Stomach (tissue), 9 donors: ENCODE measurements around the gene HMGN5. TPM values are rescaled to one million over a fixed set of nuclear protein-coding genes. Genes with fewer than 3 reads are reported as not detected.

Source experiments
- DNase-seq, 2 donors: peaks; one replicate each; pipeline versions ENCODE4 v3.0.0 to v3.0.0-alpha.2; 2013 to 2019
- H3K27ac ChIP-seq, 5 donors: fragments of 200-600 bp in 4 of 5; sonication (generic) in 4 of 5; one replicate each; pipeline ENCODE4 v1.5.1; 2013 to 2019; ENCODE audit warnings: mild to moderate bottlenecking in 1 of 5, moderate library complexity in 1 of 5
- H3K27me3 ChIP-seq, 3 donors: fragments of 200-600 bp; sonication (generic); one replicate each; pipeline ENCODE4 v1.5.1; 2017 to 2019; ENCODE audit warnings: mixed run types in 1 of 3
- H3K36me3 ChIP-seq, 4 donors: fragments of 200-600 bp; sonication (generic); 1 replicate in 3 of 4; 2 replicates in 1 of 4; pipeline ENCODE4 v1.5.1; 2016 to 2019
- H3K4me1 ChIP-seq, 4 donors: fragments of 200-600 bp; sonication (generic); one replicate each; pipeline ENCODE4 v1.5.1; 2016 to 2019
- H3K4me3 ChIP-seq, 4 donors: fragments of 200-600 bp; sonication (generic) in 3 of 4; one replicate each; pipeline ENCODE4 v1.5.1; 2016 to 2019; ENCODE audit warnings: mild to moderate bottlenecking in 1 of 4
- H3K9me3 ChIP-seq, 4 donors: fragments of 200-600 bp; sonication (generic); one replicate each; pipeline ENCODE4 v1.5.1; 2016 to 2019
- CTCF ChIP-seq, 7 experiments: fragments of 450-650 bp in 4 of 7; fragments of 200-600 bp in 3 of 7; sonication (generic) in 3 of 7; IDR thresholded peaks; one replicate each; pipeline ENCODE4 v1.5.1; 2016 to 2019; ENCODE audit warnings: antibody characterized with exemption in 7 of 7, control low read depth in 2 of 7, mild to moderate bottlenecking in 1 of 7
- EP300 ChIP-seq: sonication (generic); formaldehyde crosslinking; IDR thresholded peaks from one replicate; pipeline ENCODE4 v1.6.1; 2017; ENCODE audit warnings: antibody characterized with exemption
- POLR2A ChIP-seq, 4 donors: fragments of 450-650 bp; IDR thresholded peaks; one replicate each; pipeline ENCODE4 v1.6.1; 2016; ENCODE audit warnings: antibody characterized with exemption in 4 of 4, control low read depth in 2 of 4, mild to moderate bottlenecking in 1 of 4, moderate library complexity in 1 of 4
- POLR2AphosphoS5 ChIP-seq, 3 donors: sonication (generic); formaldehyde crosslinking; IDR thresholded peaks; one replicate each; pipeline ENCODE4 v1.6.1; 2016; ENCODE audit warnings: antibody characterized with exemption in 3 of 3
- WGBS, 5 donors: extraction: QIAGEN DNeasy Blood & Tissue Kit in 3 of 5; methylation state at CpG; one replicate each; pipeline versions ENCODE4 v1.1.5 to v1.1.7; 2013 to 2018; 5-methylcytosine and 5-hydroxymethylcytosine counted together
- intact Hi-C: fragments of 100-400 bp; cut with DNase I; formaldehyde crosslinking; loops from one replicate; pipeline ENCODE4 v1.15.1; 2023; ENCODE audit warnings: low total_unique reads
- polyA plus RNA-seq, 3 donors: library from polyadenylated mRNA; stranded (reverse); fragments of 200-250 nt; gene quantifications; one replicate each; pipeline ENCODE4 v1.2.3, GENCODE V29; 2013
- total RNA-seq, 5 donors: library from RNA; depleted of rRNA; stranded (reverse); fragments of >200 nt; gene quantifications; one replicate each; pipeline versions ENCODE4 v1.1.0 to v1.2.3, GENCODE V29; 2014 to 2016
- donor health status: healthy with polysubstance abuse.
- donor health status: Bipolar disorder and iron deficiency.
- donor health status: healthy.

Gene HMGN5
- total and polyA plus RNA-seq, 8 donors = 1.2 to 36.2 (median 10.7) TPM; not detected in 1

GRCh38 chrX:81202943-81203342, 1.2 kb upstream of the HMGN5 start:
- 0 to 48% (median 5%) methylated on average over 1 of the region's 1 CpG for WGBS, 5 donors
- Histone ChIP-seq H3K27ac (peak overlapping the region in 4 of 5 donors; percentile 79 to 87 (median 82)), H3K4me1 (peaks cover 0 to 9% (median 3%) of the 10 kb centered on the region in 4 donors), H3K4me3 (peak overlapping the region; percentile 51 to 59 (median 56)), H3K36me3 (no peaks in the 10 kb centered on the region), H3K27me3 (no peaks in the 10 kb centered on the region), H3K9me3 (no peaks in the 10 kb centered on the region)
- peak in 1 of 2 donors; percentile 3 for DNase-seq
- TF ChIP-seq CTCF (IDR thresholded peaks at IDR 0.05) (no peak), EP300 (no peak), POLR2A (IDR thresholded peaks at IDR 0.05) (no peak), POLR2AphosphoS5 (IDR thresholded peaks at IDR 0.05) (no peak)
- intact Hi-C loops = no loop called here

DNA sequence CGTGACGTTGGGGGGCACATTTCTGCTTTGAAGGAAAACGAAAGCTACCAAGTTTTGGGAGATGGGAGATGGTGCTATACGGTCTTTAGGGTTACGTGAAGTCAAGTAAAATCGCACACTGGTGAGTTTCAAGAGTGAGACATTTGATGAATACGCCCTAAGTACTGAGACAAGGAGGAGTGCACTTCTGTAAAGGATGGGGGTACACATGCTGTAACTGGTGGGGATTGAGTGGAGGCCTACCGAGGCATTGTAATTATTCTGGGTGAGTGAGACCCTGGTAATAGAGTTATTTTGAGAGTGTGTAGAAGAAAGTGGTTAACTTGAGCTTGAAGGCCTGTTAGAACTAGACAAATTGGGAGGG, 725 bp upstream of the HMGN5 start:
- H3K27ac ChIP-seq = peak overlapping the region; percentile 76 to 87 (median 81)
- peak overlapping the region; percentile 51 to 59 (median 56) for H3K4me3 ChIP-seq
- H3K27me3 ChIP-seq = no peaks in the 10 kb centered on the region
- H3K36me3 ChIP-seq = no peaks in the 10 kb centered on the region
- TF ChIP-seq EP300 (no peak), POLR2A (IDR thresholded peaks at IDR 0.05) (no peak), POLR2AphosphoS5 (IDR thresholded peaks at IDR 0.05) (no peak)
- intact Hi-C loops = no loop called here
- WGBS, 5 donors = 0 to 29% (median 2%) methylated on average over 8 of the region's 8 CpGs
- peaks cover 0 to 9% (median 3%) of the 10 kb centered on the region in 4 donors for H3K4me1 ChIP-seq
- H3K9me3 ChIP-seq = no peaks in the 10 kb centered on the region
- peak in 1 of 2 donors; percentile 43 for DNase-seq

DNA sequence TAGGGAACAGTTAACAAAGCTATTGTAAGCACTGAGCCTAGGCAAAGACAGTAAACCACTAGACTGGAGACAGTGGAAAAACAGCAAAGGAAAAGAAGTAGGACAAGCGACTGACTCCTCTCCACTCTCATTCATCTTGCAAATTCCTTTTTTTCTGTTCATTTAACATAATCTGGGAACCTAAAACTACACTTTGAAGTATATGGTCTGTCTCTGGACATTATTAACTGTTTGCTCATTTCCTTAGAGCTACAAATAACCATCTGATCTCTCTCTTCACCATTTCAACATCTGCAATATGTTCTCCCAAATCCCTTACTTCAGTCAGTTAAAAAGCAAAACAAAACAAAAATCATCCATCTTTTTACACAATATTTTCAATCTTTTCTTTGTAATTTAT, 642 bp downstream of the HMGN5 start:
- Histone ChIP-seq H3K4me3 (peak overlapping the region; percentile 51 to 59 (median 56)), H3K9me3 (no peaks in the 10 kb centered on the region), H3K36me3 (no peaks in the 10 kb centered on the region), H3K27ac (peak overlapping the region in 4 of 5 donors; percentile 79 to 87 (median 82)), H3K27me3 (no peaks in the 10 kb centered on the region), H3K4me1 (peaks cover 0 to 5% (median under 1%) of the 10 kb centered on the region in 4 donors)
- TF ChIP-seq POLR2AphosphoS5 (IDR thresholded peaks at IDR 0.05) (no peak), EP300 (no peak), POLR2A (IDR thresholded peaks at IDR 0.05) (no peak), CTCF (IDR thresholded peaks at IDR 0.05) (no peak)
- WGBS, 5 donors = 25 to 60% (median 45%) methylated on average over 1 of the region's 1 CpG
- intact Hi-C loops = no loop called here
- DNase-seq = peak in 1 of 2 donors; percentile 7

GRCh38 chrX:81195712-81196111, 6.0 kb downstream of the HMGN5 start:
- H3K27ac ChIP-seq = no peak overlapping the region
- H3K36me3 ChIP-seq = no peaks in the 10 kb centered on the region
- no peaks in the 10 kb centered on the region for H3K9me3 ChIP-seq
- H3K27me3 ChIP-seq = no peaks in the 10 kb centered on the region
- DNase-seq = peak; percentile 57 to 68
- intact Hi-C loops = no loop called here
- no peaks in the 10 kb centered on the region for H3K4me1 ChIP-seq
- no peak overlapping the region for H3K4me3 ChIP-seq
- TF ChIP-seq CTCF (IDR thresholded peaks at IDR 0.05) (peak in 4 of 7 experiments; percentile 30 to 59 (median 38)), POLR2AphosphoS5 (IDR thresholded peaks at IDR 0.05) (no peak)
- 8 to 22% (median 12%) methylated on average over 5 of the region's 5 CpGs for WGBS, 5 donors

GRCh38 chrX:81195259-81195658, 6.5 kb downstream of the HMGN5 start:
- Histone ChIP-seq H3K27ac (no peak overlapping the region), H3K36me3 (no peaks in the 10 kb centered on the region), H3K4me1 (no peaks in the 10 kb centered on the region), H3K27me3 (no peaks in the 10 kb centered on the region), H3K4me3 (no peak overlapping the region), H3K9me3 (no peaks in the 10 kb centered on the region)
- intact Hi-C loops = no loop called here
- 90 to 100% (median 93%) methylated on average over 2 of the region's 2 CpGs for WGBS, 5 donors
- no peak for DNase-seq
- TF ChIP-seq POLR2AphosphoS5 (IDR thresholded peaks at IDR 0.05) (no peak), EP300 (no peak), CTCF (IDR thresholded peaks at IDR 0.05) (no peak), POLR2A (IDR thresholded peaks at IDR 0.05) (no peak)
